K562 (cell line): ENCODE results near the gene ZBTB32. TPM values are rescaled to one million over a fixed set of nuclear protein-coding genes. Genes with fewer than 3 reads are reported as not detected.

Experiments
- ATAC-seq: fragments of 200-7000 bp; cut with Tn5 transposase; 3 replicates; pipeline ENCODE4 v1.9.1; 2020; ENCODE audit warnings: moderate library complexity
- BruUV-seq: library from RNA; stranded (reverse); fragments of 400-500 nt; replicated peaks from 2 replicates; lab custom pipeline; 2021; lab: Mats Ljungman, UMichigan
- CTCF ChIA-PET: fragments of 300-600 bp; formaldehyde crosslinking; extraction: SDS; loops from one replicate; lab custom pipeline; 2021; ENCODE audit warnings: low intra/inter-chr PET ratio; lab: Yijun Ruan, JAX
- POLR2A ChIA-PET: fragments of 300-600, 350-650 bp; sonication (Branson Sonifier 250); formaldehyde crosslinking; extraction: SDS; loops from one replicate; lab custom pipeline; 2021; ENCODE audit warnings: antibody characterized with exemption, inconsistent platforms; lab: Yijun Ruan, JAX
- DNase-seq, 4 experiments: peaks; one replicate each; pipeline versions ENCODE4 v3.0.0 to v3.0.0-alpha.2; 2011 to 2018; ENCODE audit warnings: low spot score in 3 of 4, mixed read lengths in 3 of 4; ENCODE audit errors: extremely low read depth in 1 of 4
- FAIRE-seq: peaks from 2 replicates; lab custom pipeline; 2011; peaks lifted over from hg19 to GRCh38; lab: Jason Lieb, UNC
- H2AFZ ChIP-seq: 2 replicates; pipeline ENCODE4 v1.6.0; 2011; ENCODE audit warnings: low read depth, low read length, control low read depth, inconsistent platforms
- H3K27ac ChIP-seq: fragments of 200-600 bp; 3 replicates; pipeline ENCODE4 v1.8.0; 2011; ENCODE audit warnings: low read depth, mild to moderate bottlenecking, control low read depth, inconsistent platforms, low read length, moderate library complexity, mixed read lengths; ENCODE audit errors: extremely low read depth
- H3K27me3 ChIP-seq, 2 experiments: fragments of 300-600 bp in 1 of 2; 2 replicates in 1 of 2; 3 replicates in 1 of 2; pipeline versions ENCODE4 v1.6.0 to v1.8.0; 2011; ENCODE audit warnings: inconsistent platforms in 2 of 2, low read length in 2 of 2, mild to moderate bottlenecking in 1 of 2, mixed read lengths in 1 of 2, moderate library complexity in 1 of 2; ENCODE audit not compliant: control insufficient read depth in 2 of 2, insufficient read depth in 2 of 2
- H3K36me3 ChIP-seq: fragments of 300-600 bp; 3 replicates; pipeline ENCODE4 v1.8.0; 2011; ENCODE audit warnings: mild to moderate bottlenecking, low read length, inconsistent platforms; ENCODE audit not compliant: control insufficient read depth, insufficient read depth
- H3K4me1 ChIP-seq, 2 experiments: fragments of 200-600 bp in 1 of 2; replicated peaks in 1 of 2; 2 replicates in 1 of 2; 3 replicates in 1 of 2; pipeline versions ENCODE4 v1.5.1 to v1.8.0; 2011; ENCODE audit warnings: inconsistent platforms in 2 of 2, low read length in 2 of 2, mild to moderate bottlenecking in 1 of 2, mixed read lengths in 1 of 2, moderate library complexity in 1 of 2; ENCODE audit not compliant: control insufficient read depth in 2 of 2, insufficient read depth in 2 of 2
- H3K4me2 ChIP-seq: 2 replicates; pipeline ENCODE4 v1.6.1; 2011; ENCODE audit warnings: low read length, control low read depth, inconsistent platforms, mixed read lengths; ENCODE audit not compliant: insufficient read depth
- H3K4me3 ChIP-seq: fragments of 200-600 bp; sonication (generic), shearing (Covaris generic); 2 replicates; pipeline ENCODE4 v1.5.1; 2016; ENCODE audit warnings: control low read depth, inconsistent platforms
- H3K79me2 ChIP-seq: fragments of 200-600 bp; 3 replicates; pipeline ENCODE4 v1.8.0; 2011; ENCODE audit warnings: low read length, inconsistent platforms; ENCODE audit not compliant: control insufficient read depth, insufficient read depth
- H3K9ac ChIP-seq, 2 experiments: 2 replicates each; pipeline versions ENCODE4 v1.6.0 to v1.6.1; 2011; ENCODE audit warnings: low read depth in 2 of 2, low read length in 2 of 2, control low read depth in 1 of 2, inconsistent platforms in 1 of 2, mild to moderate bottlenecking in 1 of 2, mixed read lengths in 1 of 2; ENCODE audit not compliant: insufficient read depth in 1 of 2
- H3K9me1 ChIP-seq: one replicate; pipeline ENCODE4 v1.6.0; 2011; ENCODE audit warnings: inconsistent platforms, mild to moderate bottlenecking, low read length, moderate library complexity; ENCODE audit not compliant: control insufficient read depth, insufficient read depth
- H3K9me3 ChIP-seq: replicated peaks from 2 replicates; pipeline ENCODE4 v1.5.1; 2011; ENCODE audit warnings: low read depth, low read length, inconsistent platforms; ENCODE audit not compliant: control insufficient read depth, insufficient read depth
- H4K20me1 ChIP-seq: replicated peaks from 2 replicates; pipeline ENCODE4 v1.6.1; 2011; ENCODE audit warnings: low read length, inconsistent platforms, mixed read lengths; ENCODE audit not compliant: control insufficient read depth, insufficient read depth
- CHD4 ChIP-seq: fragments of 200-600 bp; sonication (generic); IDR thresholded peaks from 3 replicates; pipeline ENCODE4 v1.6.1; 2012; ENCODE audit warnings: low read depth, mild to moderate bottlenecking, mixed read lengths, low read length, inconsistent platforms; ENCODE audit not compliant: insufficient read depth, insufficient replicate concordance, poor library complexity, severe bottlenecking
- CREB1 ChIP-seq, 2 experiments: sonication (generic) in 1 of 2; formaldehyde crosslinking in 1 of 2; IDR thresholded peaks; 2 replicates each; pipeline versions ENCODE4 v1.6.1 to v1.8.0; 2012 to 2022; ENCODE audit warnings: inconsistent platforms in 1 of 2, mild to moderate bottlenecking in 1 of 2, missing genetic modification reagents in 1 of 2, moderate library complexity in 1 of 2
- KAT2B ChIP-seq: IDR thresholded peaks from one replicate; pipeline ENCODE4 v1.6.1; 2012; ENCODE audit warnings: low read depth, mild to moderate bottlenecking, control low read depth, inconsistent platforms, low read length, moderate library complexity
- NCOA4 ChIP-seq: fragments of 450-650 bp; IDR thresholded peaks from 2 replicates; pipeline ENCODE4 v1.6.1; 2018; ENCODE audit warnings: mild to moderate bottlenecking; ENCODE audit not compliant: partially characterized antibody
- PML ChIP-seq: IDR thresholded peaks from 2 replicates; pipeline ENCODE4 v1.6.1; 2012; ENCODE audit warnings: low read length, inconsistent platforms
- SMARCB1 ChIP-seq: IDR thresholded peaks from 2 replicates; pipeline ENCODE4 v1.6.1; 2011; ENCODE audit warnings: improper control_type of control experiment, low read depth; ENCODE audit not compliant: insufficient read length
- STAG1 ChIP-seq: sonication (generic); formaldehyde crosslinking; IDR thresholded peaks from 2 replicates; pipeline ENCODE4 v1.5.0; 2020; ENCODE audit warnings: missing genetic modification reagents, borderline replicate concordance
- ZBTB17 ChIP-seq: fragments of 450-650 bp; formaldehyde crosslinking; IDR thresholded peaks from 2 replicates; pipeline ENCODE4 v1.4.0; 2020; ENCODE audit warnings: mild to moderate bottlenecking
- ZFPM2 ChIP-seq: fragments of 250-450 bp; sonication (Bioruptor Pico); IDR thresholded peaks from 2 replicates; pipeline ENCODE4 v1.5.1; 2022; ENCODE audit warnings: mild to moderate bottlenecking
- ZNF589 ChIP-seq: fragments of 200-800 bp; sonication (Bioruptor generic); IDR thresholded peaks from 2 replicates; pipeline ENCODE4 v1.6.1; 2016; ENCODE audit warnings: low read depth, missing genetic modification characterization, missing compliant biosample characterization
- WGBS: fragments of 100-300 bp; shearing (Covaris generic); methylation state at CpG from one replicate; pipeline ENCODE4 v1.1.6; 2016; ENCODE audit warnings: low coverage, mixed read lengths; ENCODE audit not compliant: insufficient coverage; ENCODE audit errors: missing lambda C conversion rate; 5-methylcytosine and 5-hydroxymethylcytosine counted together
- in situ Hi-C: fragments of 300-500 bp; cut with MboI; formaldehyde crosslinking; loops from 4 replicates; pipeline ENCODE4 v1.15.0; 2018; ENCODE audit warnings: inconsistent platforms, mixed read lengths
- intact Hi-C: fragments of 100-400 bp; cut with micrococcal nuclease; formaldehyde crosslinking; loops from 2 replicates; pipeline ENCODE4 v1.14.2; 2022
- polyA plus RNA-seq, 8 experiments: library from polyadenylated mRNA; depleted of rRNA in 4 of 8; stranded (reverse) in 5 of 8; unstranded in 3 of 8; fragments of >200 nt; fragmentation: Nextera tagmentation in 2 of 8; fragmentation: Illumina TruSeq in 1 of 8; extraction: Ambion mirVana in 2 of 8; extraction: Trizol in 1 of 8; gene quantifications; 2 replicates each; pipeline versions ENCODE4 v1.2.1 to v1.2.3, GENCODE V29; 2011 to 2014; ENCODE audit warnings: inconsistent platforms in 1 of 8, missing spikeins in 1 of 8
- total RNA-seq, 7 experiments: library from RNA; depleted of rRNA in 6 of 7; stranded (reverse); fragments of >200 nt in 6 of 7; fragmentation: Illumina TruSeq in 2 of 7; extraction: Trizol in 2 of 7; gene quantifications; 2 replicates each; pipeline versions ENCODE4 v1.2.1 to v1.2.3, GENCODE V29; 2011 to 2021; ENCODE audit warnings: low replicate concordance in 1 of 7

ZBTB32 gene
- total and polyA plus RNA-seq, 9 of the 15 experiments (the other 6 are each of a cell fraction or from before 2014, with no cell fraction given) = 0.20 TPM; not detected in 8

- Histone ChIP-seq H3K27me3 (no peaks in the 10 kb centered on the region), H3K9me1 (no peaks in the 10 kb centered on the region)
- no peak for DNase-seq
- no TSS peak for BruUV-seq
- in situ Hi-C loops = no loop called here
- no peak for ATAC-seq
- TF ChIP-seq KAT2B (no peak), ZNF589 (CRISPR knock-in tag) (no peak), STAG1 (no peak), SMARCB1 (no peak), ZFPM2 (CRISPR knock-in tag) (no peak), PML (no peak), ZBTB17 (no peak), CREB1 (IDR thresholded peaks at IDR 0.05) (no peak), CREB1 (CRISPR knock-in tag; IDR thresholded peaks at IDR 0.05) (no peak), CHD4 (no peak), NCOA4 (no peak)
- TF ChIP-seq, all 486 proteins: peak for 0
- Histone ChIP-seq H3K9ac (peak overlapping the region in 1 of 2 experiments; percentile 71; a peak in 2 of 4 replicates), H3K36me3 (peaks cover 23% of the 10 kb centered on the region; the same call in 1 of the 3 replicates), H4K20me1 (no peaks in the 10 kb centered on the region), H3K27ac (no peak overlapping the region), H3K4me3 (no peak overlapping the region), H3K9me3 (no peaks in the 10 kb centered on the region), H3K4me1 (peaks cover 14 to 40% of the 10 kb centered on the region in 2 experiments; a peak in 4 of 5 replicates), H3K79me2 (peaks cover 7% of the 10 kb centered on the region; the same call in 2 of the 3 replicates), H2AFZ (no peak overlapping the region), H3K4me2 (no peak overlapping the region)
- intact Hi-C loops = no loop called here
- WGBS = 75% methylated on average over 14 of the region's 14 CpGs
- no peak for FAIRE-seq
- CTCF ChIA-PET = no interaction called here
- POLR2A ChIA-PET = interaction anchor here (0.6 kb wide), 2 partner anchors 212 to 578 kb away, joined by 3 to 4 read pairs; no protein-coding TSS in a partner anchor
Observed at GRCh38 chr19:35751839-35752745, 47.7 kb downstream of the ZBTB32 start.
